HG03442 (cell line): ENCODE results near the gene IGFBP3.
"Not testable (repeated sequence)": the region's sequence is repeated elsewhere in the genome, so short reads cannot be mapped to it uniquely, and the experiment has no call there.

Experiments used
- ATAC-seq: cut with Tn5 transposase; IDR thresholded peaks from one replicate; pipeline ENCODE4 v1.9.1; 2021; ENCODE audit warnings: mild to moderate bottlenecking, moderate library complexity; ENCODE audit not compliant: unreplicated experiment

Gene IGFBP3

GRCh38 chr7:45920502-45921380, at the start of gene IGFBP3:
Gene IGFBP3, minus strand, starts transcription at chr7:45921272. Its CDS starts 132 bp downstream, at chr7:45921140.
- no peak for ATAC-seq

DNA sequence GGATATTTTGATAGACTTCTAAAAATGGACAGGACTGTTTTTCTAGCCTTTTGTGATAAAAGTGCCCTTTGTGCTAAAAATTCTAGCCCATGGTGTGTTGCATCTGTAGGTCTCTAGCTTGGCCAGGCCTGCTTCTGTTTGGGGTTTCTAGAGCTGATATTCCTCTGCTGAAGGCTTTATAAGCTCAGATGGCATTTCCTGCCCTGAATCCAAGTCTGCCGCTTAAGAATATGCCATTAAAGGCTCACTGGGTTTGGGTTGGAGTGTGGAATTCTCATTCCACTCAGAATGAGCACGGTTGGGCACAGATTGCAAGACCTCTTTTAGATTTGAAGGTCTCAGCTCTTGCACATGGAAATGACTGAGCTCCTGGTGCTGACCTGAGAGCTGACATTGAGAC, 49.4 kb upstream of the IGFBP3 start:
- ATAC-seq, result no peak

- ATAC-seq, result no peak
Measured at GRCh38 chr7:45969940-45970339, 48.9 kb upstream of the IGFBP3 start.

- no peak for ATAC-seq
Measured at GRCh38 chr7:45968856-45969541, 47.9 kb upstream of the IGFBP3 start.

DNA sequence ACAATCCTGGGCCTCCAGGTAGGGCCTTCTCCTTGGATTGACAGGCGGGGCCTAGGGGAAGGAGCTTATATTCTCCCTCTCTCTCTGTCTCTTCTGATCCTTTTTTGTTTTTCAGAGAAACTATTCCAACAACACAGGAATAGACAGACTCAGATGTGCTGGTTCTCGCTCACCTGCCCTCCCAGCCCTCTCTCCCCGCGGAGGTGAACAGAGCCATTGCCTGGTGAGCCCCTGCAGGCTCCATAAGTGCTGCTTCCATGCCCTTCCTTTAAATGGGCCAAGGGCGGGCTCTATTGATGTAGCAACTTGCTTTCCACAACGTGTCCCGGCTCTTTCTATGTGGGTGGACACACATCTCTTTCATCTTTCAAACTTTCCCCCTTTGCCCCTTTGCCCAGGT, 47.2 kb upstream of the IGFBP3 start:
- ATAC-seq, result no peak

DNA sequence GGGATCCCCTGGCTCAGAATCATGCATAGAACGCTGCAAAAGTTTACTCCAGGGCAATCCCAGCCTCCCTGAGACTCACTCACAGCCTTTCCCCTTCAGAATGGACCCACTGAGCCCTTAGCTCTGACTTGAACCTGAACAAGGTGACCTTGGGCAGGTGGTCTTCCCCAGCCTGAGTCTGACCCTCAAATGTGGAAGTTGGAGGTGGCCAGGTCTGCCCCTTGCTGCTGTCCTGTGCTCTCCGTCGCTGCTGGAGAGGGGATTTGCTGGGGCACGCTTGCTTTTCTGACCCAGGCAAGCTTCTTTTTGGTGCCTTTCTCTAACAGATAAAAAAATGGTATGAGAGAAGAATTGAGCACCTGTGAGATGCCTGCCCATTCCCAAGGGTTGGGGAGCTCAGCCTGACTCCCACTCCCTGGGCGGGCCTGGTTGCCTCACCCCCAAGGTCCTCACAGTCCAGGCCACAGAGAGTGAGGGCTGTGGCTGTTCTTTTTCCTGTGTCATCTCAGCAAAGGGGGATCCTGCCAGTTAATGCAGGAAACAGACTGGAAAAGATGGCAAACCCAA, 46.6 kb upstream of the IGFBP3 start:
- ATAC-seq, result no peak

GRCh38 chr7:45962861-45963260, 41.8 kb upstream of the IGFBP3 start:
- ATAC-seq, result no peak

- no peak for ATAC-seq
Measured at GRCh38 chr7:45957721-45958120, 36.6 kb upstream of the IGFBP3 start.

DNA sequence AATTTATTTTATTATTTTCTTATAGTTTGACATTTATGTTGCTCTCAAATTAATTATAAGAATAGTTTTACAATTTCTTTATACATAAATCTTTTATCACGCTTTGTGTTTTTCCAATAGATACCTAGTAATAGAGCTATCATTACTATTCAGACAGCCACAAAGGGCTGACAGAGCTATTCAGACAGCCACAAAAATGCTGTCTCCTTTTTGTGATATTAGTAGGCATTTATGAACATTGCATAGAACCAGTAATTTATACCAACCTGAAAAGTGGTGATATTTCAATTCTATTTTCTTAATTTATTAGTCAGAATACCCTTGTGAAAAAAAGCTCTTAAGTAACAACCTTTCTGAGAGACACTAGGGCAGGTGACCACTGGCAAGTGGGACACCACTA, 34.2 kb upstream of the IGFBP3 start:
- no peak for ATAC-seq

DNA sequence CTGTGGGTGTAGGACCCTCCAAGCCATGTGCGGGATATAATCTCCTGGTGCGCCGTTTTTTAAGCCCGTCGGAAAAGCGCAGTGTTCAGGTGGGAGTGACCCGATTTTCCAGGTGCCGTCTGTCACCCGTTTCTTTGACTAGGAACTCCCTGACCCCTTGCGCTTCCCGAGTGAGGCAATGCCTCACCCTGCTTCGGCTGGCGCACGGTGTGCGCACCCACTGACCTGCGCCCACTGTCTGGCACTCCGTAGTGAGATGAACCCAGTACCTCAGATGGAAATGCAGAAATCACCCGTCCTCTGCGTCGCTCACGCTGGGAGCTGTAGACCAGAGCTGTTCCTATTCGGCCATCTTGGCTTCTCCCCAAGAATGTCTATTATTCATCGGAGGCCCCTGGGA, 32.0 kb upstream of the IGFBP3 start:
- ATAC-seq, result not testable (repeated sequence)

DNA sequence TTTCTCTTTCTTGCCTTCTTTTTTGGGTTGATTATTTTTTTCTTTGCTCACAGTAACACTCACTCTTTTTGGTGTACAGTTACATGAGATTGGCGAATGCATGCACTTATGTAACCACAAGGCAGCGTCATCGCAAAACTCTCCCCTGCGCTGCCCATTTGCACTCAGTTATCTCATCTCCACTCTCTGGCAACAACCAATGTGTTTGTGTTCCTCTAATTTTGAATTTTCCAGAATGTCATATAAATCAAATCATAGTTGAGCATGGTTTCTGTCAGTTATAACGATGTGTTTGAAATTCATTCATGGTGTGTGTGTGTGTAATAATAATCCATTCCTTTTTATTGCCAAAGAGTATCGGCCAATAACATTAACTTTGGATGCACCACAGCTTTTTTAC, 23.0 kb upstream of the IGFBP3 start:
- ATAC-seq, result no peak

- ATAC-seq, result no peak
Measured at GRCh38 chr7:45940939-45941338, 19.9 kb upstream of the IGFBP3 start.

GRCh38 chr7:45940237-45940781, 19.2 kb upstream of the IGFBP3 start:
- ATAC-seq, result not testable (repeated sequence)

- ATAC-seq, result no peak
Measured at GRCh38 chr7:45939574-45939973, 18.5 kb upstream of the IGFBP3 start.

DNA sequence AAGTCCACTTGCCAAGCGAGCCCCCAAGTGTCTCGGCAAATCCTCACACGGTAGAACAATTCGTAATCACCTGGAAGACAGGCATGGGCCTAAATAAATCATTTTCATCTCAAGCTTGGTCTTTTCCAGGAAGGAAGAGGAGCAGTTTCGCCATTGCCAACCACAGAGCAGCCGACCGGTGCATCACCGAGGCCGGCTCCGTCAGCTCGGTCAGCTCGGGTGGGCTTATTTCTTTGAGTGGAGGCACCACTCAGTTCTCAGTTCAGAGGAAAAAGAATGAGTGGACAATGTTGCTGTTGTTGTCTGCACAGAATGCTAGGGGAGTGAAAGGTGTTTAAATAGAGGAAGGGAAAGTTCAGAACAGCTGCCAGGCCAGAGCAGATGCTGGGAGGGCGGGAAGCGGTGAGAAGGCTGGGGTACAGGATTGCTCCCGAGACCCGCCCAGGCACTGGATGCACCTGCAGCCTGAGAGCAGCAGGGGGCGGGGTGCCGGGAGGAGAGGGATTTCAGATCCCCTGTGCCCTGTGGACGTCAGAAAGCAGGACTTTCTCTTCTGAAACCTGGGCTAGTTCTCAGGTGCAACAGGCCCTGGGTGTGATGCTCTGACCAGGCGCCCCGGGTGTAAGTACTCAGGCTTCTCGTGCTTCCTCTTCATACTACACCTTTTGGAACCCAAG, 17.7 kb upstream of the IGFBP3 start:
- ATAC-seq, result no peak

DNA sequence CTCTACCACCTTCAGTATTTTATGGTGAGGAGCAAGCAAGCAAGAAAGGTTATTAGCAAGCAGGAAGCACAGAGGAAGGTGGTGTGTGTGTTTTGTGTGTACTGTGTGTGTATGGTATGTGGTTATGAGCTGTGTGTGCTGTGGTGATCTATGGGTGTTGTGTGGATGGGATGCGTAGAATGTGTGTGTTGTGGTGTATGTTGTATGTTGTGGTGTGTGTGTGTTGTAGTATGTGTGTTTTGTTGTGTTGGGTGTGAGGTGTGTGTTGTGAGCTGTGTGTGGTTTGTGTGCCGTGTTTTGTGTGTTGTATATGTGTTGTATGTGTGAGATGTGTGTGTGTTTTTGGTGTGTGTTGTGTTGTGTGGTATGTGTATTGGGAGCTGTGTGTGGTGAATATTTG, 16.8 kb upstream of the IGFBP3 start:
- no peak for ATAC-seq

GRCh38 chr7:45937301-45937700, 16.2 kb upstream of the IGFBP3 start:
- no peak for ATAC-seq

DNA sequence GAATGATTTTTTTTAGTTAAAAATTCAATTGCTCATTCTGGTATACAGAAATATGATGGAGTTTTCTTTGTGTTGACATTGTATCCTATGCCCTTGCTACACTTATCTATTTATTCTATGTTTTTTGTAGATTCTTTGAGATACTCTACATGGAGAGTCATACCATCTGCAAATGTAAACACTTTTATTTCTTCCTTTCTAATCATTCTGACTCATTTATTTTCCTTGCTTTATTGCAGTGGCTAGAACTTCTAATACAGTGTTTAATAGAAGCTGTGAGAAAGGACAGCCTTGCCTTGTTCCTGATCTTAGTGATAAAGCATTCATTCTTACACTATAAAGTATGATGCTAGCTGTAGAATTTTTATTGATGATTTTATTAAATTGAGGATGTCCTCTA, 9.9 kb upstream of the IGFBP3 start:
- no peak for ATAC-seq

DNA sequence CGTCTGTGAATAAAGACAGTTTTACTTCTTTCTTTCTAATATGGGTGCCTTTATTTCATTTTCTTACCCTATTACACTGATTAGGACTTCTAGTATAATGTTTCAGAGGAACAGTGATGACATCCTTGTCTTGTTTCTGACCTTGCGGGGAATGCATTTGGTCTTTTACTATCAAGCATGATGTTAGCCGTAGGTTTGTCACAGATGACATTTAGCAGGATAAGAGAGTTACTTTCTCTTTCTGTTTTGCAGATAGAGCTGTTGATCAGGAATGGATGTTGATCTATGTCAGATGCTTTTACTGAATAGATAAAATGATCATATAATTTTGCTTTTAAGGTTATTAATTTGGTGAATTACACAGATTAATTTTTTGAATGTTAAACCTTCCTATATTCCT, 6.6 kb upstream of the IGFBP3 start:
- no peak for ATAC-seq

GRCh38 chr7:45924283-45924682, 3.2 kb upstream of the IGFBP3 start:
- ATAC-seq, result no peak

GRCh38 chr7:45923818-45924217, 2.7 kb upstream of the IGFBP3 start:
- ATAC-seq, result no peak
